ENCODE measurements around the gene MAT2A.

MAT2A gene

GRCh38 chr2:85514323-85514722 is 24.6 kb upstream of the MAT2A start:
- Histone ChIP-seq H3K4me1 (ENCODE audit: insufficient read depth, poor library complexity, severe bottlenecking) (peaks cover 5% of the 10 kb centered on the region), H3K9me3 (ENCODE audit: severe bottlenecking) (no peaks in the 10 kb centered on the region), H3K27me3 (ENCODE audit: insufficient read depth, poor library complexity, severe bottlenecking) (no peaks in the 10 kb centered on the region), H3K4me3 (ENCODE audit: severe bottlenecking) (no peak overlapping the region), H3K27ac (ENCODE audit: poor library complexity, severe bottlenecking) (no peak overlapping the region), H3K36me3 (ENCODE audit: low read depth) (no peaks in the 10 kb centered on the region)
- DNase-seq (ENCODE audit: low spot score) (no peak), ATAC-seq (ENCODE audit: low read depth) (no peak)
- no peak for TF ChIP-seq CTCF (IDR thresholded peaks at IDR 0.05; ENCODE audit: poor library complexity, severe bottlenecking)

- H3K27ac ChIP-seq (ENCODE audit: poor library complexity, severe bottlenecking), result peak overlapping the region; percentile 6
- ATAC-seq (ENCODE audit: low read depth), result peak; percentile 58; the same call in 1 of the 3 replicates
- no peak for DNase-seq (ENCODE audit: low spot score)
These were observed 22.1 kb upstream of the MAT2A start for GRCh38 chr2:85516653-85517389.

DNA sequence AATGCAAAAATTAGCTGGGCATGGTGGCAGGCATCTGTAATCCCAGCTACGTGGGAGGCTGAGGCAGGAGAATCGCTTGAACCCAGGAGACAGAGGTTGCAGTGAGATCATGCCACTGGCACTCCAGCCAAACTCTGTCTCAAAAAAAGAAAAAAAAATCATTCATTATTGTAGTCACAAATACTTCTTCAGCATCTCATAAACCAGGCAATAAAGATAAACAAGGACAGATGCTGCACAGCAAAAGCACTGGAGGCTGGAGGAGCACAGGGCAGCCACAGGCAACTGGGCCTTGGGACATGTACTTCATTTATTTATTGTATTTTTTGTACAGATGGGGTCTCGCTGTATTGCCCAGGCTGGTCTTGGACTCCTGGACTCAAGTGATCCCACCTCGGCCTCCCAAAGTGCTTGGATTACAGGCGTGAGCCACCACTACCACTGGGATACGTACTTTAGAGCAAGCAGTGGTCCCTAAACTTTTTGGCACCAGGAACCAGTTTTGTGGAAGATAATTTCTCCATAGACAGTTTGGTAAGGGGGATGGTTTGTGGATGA is 16.8 kb upstream of the MAT2A start:
- no peaks in the 10 kb centered on the region for H3K27me3 ChIP-seq (ENCODE audit: insufficient read depth, poor library complexity, severe bottlenecking)
- H3K4me3 ChIP-seq (ENCODE audit: severe bottlenecking), result no peak overlapping the region
- no peaks in the 10 kb centered on the region for H3K9me3 ChIP-seq (ENCODE audit: severe bottlenecking)
- H3K27ac ChIP-seq (ENCODE audit: poor library complexity, severe bottlenecking), result no peak overlapping the region
- no peak for TF ChIP-seq CTCF (IDR thresholded peaks at IDR 0.05; ENCODE audit: poor library complexity, severe bottlenecking)
- H3K4me1 ChIP-seq (ENCODE audit: insufficient read depth, poor library complexity, severe bottlenecking), result no peaks in the 10 kb centered on the region
- H3K36me3 ChIP-seq (ENCODE audit: low read depth), result no peaks in the 10 kb centered on the region
- DNase-seq (ENCODE audit: low spot score) (no peak), ATAC-seq (ENCODE audit: low read depth) (no peak)

More at GRCh38 chr2:85516653-85517389, 22.1 kb upstream of the MAT2A start:
- Histone ChIP-seq H3K4me3 (ENCODE audit: severe bottlenecking) (no peak overlapping the region), H3K9me3 (ENCODE audit: severe bottlenecking) (no peaks in the 10 kb centered on the region), H3K27me3 (ENCODE audit: insufficient read depth, poor library complexity, severe bottlenecking) (no peaks in the 10 kb centered on the region), H3K4me1 (ENCODE audit: insufficient read depth, poor library complexity, severe bottlenecking) (peaks cover 5% of the 10 kb centered on the region), H3K36me3 (ENCODE audit: low read depth) (no peaks in the 10 kb centered on the region)
- TF ChIP-seq CTCF (IDR thresholded peaks at IDR 0.05; ENCODE audit: poor library complexity, severe bottlenecking), result no peak

DNA sequence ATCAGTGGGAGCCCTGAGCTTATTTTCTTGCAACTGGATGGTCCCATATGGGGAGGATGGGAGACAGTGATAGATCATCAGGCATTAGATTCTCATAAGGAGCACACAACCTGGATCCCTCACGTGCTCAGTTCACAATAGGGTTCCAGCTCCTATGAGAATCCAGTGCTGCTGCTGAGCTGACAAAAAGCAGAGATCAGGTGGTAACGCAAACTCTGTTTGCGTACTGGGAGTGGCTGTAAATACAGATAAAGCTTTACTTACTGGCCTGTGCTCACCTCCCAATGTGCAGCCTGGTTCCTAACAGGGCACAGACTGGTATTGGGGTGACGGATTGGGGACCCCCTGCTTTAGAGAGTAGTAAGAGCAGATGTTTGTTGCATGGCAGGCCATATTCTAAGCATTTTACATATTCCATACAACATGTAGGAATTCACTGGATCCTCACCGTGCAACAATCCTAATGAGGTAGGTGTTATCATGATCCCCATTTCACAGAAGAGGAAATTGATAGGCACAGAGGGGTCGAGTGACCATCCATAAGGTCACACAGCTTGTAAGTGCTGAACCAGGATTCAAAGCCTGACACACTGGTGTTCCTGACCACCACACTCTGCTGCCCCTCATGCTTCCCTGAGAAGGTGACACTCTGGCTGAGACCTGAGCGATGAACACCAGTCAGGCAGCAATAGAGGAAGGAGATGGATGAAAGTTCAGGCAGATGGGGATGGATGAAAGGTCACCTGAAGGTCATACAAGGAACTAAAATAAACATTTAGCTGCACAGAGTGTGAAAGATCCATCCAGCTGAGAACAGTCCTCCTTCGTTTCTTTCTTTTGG is 15.7 kb upstream of the MAT2A start:
- DNase-seq (ENCODE audit: low spot score), result no peak
- Histone ChIP-seq H3K36me3 (ENCODE audit: low read depth) (no peaks in the 10 kb centered on the region), H3K4me3 (ENCODE audit: severe bottlenecking) (no peak overlapping the region), H3K4me1 (ENCODE audit: insufficient read depth, poor library complexity, severe bottlenecking) (no peaks in the 10 kb centered on the region), H3K27me3 (ENCODE audit: insufficient read depth, poor library complexity, severe bottlenecking) (no peaks in the 10 kb centered on the region), H3K9me3 (ENCODE audit: severe bottlenecking) (no peaks in the 10 kb centered on the region), H3K27ac (ENCODE audit: poor library complexity, severe bottlenecking) (no peak overlapping the region)
- TF ChIP-seq CTCF (IDR thresholded peaks at IDR 0.05; ENCODE audit: poor library complexity, severe bottlenecking), result no peak
- no peak for ATAC-seq (ENCODE audit: low read depth)
